ELR (cell line): Measurements from ENCODE around the gene CCL3.
"Not testable (repeated sequence)": the region's sequence is repeated elsewhere in the genome, so short reads cannot be mapped to it uniquely, and the experiment has no call there.

Experiments used
- DNase-seq: peaks from one replicate; pipeline ENCODE4 v3.0.0-alpha.2; 2015; ENCODE audit warnings: low read depth

Gene CCL3

DNA sequence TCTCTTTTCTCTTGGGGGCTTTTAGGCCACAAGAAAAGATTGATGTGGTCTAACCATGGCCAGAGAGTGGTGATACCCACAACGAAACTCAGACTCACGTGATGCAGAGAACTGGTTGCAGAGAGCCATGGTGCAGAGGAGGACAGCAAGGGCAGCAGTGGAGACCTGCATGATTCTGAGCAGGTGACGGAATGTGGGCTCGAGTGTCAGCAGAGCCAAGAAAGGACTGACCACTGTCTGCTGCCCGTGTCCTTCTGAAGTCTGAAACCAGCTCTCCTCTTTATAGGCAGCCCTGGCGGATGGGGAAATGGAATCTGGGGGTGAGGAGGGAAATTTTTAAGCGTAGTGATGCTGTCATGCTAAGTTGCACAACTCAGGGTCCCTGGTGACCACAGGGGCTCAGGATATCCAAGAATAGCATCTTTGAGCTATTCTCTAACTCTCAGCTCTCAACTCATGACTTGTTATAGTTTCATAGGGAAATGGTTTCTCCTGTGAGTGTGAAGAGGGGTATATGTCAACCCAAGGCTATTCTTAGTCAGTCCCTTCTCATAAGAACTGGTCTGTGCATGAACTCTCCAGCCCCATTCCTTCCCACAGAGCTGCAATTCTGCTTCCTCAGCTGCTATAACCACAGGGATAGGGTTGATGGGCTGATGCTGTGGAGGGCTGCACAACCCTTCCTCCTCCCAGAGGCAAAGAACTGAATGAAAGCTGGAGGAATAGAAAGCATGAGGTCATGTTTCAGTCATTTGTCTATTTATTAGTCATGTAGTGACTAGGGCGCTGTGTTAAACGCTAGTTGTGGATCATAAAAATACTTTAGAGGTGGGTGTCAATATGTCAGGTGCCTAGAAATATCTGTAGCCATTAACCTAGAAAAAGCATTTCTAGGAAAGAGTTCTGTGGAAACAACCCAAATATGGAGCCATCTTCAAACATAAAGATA is at the start of gene CCL3:
CCL3 (minus strand) TSS at position 256 of the 949 bp plus-strand sequence; CDS start at position 171, 85 bp downstream.
- DNase-seq = peak; percentile 31

DNA sequence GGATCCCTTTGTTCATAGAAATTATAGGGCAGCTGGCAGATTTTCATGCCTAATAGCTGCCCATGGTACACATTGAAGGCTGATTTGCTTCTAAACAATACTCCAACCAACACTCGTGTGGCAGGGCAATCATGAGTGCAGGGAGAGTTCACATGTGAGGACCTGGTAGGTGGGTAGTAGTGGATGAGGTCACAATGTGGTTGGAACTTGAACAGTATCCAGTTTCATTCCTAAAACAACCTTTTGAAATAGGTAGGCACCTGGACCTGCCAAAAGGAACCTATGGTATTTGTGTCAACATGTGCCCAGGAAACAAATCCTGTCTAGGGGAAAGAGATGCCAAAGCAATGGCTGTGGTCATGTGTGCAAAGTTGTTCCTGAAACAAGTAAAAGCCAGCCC is 46.5 kb upstream of the CCL3 start:
- no peak for DNase-seq

DNA sequence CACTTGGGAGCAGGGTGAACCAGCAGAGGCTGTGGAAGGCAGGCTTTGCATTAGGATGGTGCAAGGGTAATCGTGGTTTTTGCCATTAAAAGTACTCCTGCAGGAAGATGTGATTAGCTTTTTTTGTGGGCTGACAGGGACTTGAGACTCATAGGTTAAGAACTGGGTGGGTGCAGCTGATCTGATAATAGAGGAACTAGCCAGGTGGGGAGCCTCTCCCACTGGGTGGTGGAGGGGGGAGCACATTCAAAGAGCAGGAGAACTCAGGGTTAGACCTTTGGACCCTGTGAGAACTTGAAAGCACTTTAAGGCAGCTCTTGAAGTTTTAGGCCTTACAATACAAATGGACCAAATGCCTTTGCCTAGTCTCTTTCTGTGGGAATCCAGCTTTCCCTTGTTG is 46.1 kb upstream of the CCL3 start:
- no peak for DNase-seq

DNA sequence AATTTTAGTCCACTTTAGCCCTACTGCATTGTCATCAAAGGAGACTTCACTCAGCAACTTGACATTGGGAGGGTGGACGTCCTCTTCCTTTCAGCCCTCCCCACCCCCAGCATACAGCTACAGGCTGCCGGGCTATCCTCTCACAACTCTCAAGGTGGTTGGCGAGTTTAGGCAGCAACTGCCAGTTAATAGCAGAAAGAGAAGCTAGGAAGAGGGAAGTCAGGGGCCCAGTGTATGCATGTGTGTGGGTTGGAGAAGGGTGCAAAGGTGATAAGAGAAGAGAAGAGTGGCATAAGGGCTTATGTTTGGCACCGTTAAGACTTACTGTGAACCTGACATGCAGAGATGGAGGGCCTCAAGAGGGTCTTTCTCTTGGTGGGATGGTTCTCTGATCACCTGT is 45.5 kb upstream of the CCL3 start:
- no peak for DNase-seq

DNA sequence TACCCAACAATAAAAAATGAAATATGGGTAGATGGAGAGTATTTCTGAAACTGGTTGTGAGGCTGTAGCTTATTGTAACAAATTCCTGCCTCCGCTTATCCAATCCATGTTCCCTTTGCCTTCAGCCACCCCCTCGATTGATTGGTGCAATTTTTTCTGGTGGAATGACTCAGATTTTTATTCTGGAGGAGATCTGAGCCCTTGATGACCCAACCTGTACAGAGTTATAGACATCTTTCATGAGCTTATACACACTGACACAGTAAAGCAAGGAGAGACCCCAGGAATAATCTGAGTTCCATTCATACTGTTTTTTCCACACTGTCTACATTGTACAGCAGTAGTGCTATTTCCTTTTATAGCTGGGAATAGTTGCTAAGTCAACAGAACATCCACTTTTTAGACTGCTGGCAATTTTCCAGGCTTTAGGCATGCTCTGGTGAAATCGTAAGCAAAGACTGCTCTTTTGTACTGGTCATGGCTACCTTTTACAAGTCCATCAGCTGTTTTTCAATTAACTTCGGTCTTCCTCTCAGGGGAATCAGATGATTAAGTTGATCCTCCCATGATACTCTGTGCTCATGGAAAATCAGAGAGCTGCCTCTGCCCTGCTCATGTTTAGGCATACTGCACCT is 43.8 kb upstream of the CCL3 start:
- DNase-seq = no peak

DNA sequence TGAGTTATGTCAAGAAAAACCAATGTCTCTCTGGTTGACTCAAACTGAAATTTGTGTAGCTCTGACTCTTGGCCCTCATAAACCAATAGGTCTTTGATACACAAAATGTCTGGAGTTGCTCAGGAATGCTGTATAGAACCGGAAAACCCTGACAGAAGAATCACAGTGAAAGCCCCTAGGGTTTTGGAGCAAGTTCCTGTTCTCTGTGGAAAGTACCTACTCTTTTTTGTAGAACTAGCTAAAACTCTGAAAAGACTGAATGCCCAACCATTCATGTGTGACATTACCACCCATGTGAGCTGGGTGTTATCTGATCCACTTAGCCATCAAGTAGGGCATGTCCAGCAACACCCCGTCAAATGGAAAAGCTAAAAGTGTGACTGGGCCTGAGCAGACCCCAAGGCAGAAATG is 42.5 kb upstream of the CCL3 start:
- DNase-seq = no peak

DNA sequence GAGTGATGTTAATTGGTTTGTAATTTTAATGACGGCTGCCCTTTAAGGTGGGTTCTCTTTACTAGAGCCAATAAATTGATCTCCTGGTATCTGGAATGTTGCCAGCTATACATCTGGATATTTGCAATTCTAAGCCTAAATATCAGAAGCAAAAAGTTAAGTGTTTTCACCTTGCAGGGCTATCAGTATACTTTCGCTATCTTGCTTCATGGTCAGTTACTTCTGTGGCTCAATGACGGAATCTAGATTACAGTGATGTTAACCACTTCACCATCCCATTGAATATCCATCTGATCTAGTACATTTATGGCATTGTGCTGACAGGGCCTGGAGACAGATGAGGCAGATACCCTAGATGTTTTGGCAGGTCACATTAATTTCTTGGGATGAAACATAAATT is 42.0 kb upstream of the CCL3 start:
- no peak for DNase-seq

DNA sequence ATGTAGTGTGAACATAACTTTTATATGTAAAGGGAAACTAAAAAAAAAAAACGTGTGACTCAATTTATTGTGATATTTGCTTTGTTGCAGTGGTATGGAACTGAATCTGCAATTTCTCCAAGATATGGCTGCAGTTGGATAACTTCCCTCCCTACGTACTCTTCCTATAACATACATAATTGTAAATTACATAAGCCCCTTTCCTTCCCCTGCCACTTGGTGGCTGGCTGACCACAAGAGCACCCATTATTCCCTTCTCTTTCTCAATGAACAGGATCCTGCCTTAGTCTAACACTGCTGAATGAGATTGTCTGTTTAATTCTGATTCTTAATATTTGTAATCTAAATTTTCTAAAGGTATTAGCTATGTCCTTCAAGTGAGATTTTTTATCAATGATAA is 41.5 kb upstream of the CCL3 start:
- DNase-seq = peak; percentile 9

DNA sequence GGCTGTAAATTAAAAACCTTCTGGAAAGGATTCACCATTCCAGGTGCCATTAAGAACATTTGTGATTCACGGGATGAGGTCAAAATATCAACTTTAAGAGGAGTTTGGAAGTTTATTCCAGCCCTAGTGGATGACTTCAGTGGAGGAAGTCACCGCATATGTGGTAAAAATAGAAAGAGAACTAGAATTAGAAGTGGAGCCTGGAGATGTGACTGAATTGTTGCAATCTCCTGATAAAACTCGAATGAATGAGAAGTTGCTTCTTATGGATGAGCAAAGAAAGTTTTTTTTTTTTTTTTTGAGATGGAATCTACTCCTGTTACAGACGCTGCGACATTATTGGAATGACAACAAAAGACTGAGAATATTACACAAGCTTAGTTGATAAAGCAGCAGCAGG is 40.4 kb upstream of the CCL3 start:
- DNase-seq = no peak

DNA sequence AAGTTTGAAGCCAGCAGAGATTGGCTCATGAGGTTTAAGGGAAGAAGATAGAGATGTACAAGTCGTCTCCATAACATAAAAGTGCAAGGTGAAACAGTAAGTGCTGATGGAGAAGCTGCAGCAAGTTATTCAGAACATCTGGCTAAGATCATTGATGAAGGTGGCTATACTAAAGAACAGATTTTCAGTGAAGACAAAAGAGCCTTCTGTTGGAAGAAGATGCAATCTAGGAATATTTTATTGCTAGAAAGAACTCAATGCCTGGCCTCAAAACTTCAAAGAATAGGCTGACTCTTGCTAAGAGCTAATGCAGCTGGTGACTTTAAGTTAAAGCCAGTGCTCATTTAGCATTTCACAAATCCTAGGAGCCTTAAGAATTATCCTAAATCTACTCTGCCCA is 39.7 kb upstream of the CCL3 start:
- DNase-seq = no peak

DNA sequence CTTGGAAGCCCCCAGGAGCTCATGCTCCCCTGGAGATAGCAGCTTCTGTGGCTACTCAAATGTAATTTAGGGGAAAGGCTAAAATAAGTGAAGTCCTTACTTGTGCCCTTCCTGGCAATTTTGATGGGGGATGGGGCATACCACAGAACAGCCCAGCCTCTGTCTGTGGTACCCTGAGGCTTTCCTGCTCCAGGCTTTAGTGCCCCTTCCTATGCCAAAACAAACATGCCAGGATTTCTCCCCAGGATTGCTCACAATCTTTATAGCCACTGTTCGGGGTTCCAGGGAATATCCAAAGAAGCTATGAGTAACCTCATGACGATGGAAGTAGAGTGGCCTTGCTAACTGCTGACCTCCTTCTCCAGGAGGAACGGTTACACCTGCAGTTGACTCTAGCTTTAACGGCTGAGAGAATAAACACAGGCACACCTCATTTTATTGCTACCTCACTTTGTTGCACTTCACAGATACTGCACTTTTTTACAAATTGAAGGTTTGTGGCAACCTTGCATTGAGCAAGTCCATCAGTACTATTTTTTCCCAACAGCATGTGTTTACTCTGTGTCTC is 38.6 kb upstream of the CCL3 start:
- DNase-seq = no peak

DNA sequence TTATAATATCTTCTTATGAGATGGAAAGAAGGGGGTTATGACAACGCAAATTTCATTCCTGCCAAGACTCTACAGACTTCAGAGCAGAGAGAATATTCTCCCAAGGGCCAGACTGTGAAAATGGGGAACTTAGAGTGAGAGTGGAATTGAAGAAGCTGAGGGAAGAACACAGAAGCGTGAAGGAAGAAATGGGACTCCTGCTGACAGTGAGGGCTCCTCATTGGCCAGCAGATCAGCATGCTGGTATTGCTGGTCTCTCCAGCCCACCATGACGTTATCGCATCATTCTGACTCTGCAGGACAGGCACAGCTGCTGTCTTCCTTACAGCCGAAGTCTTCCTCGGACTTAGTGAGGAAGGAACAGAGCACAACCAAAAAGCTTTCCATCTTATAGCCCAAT is 38.0 kb upstream of the CCL3 start:
- DNase-seq = no peak

DNA sequence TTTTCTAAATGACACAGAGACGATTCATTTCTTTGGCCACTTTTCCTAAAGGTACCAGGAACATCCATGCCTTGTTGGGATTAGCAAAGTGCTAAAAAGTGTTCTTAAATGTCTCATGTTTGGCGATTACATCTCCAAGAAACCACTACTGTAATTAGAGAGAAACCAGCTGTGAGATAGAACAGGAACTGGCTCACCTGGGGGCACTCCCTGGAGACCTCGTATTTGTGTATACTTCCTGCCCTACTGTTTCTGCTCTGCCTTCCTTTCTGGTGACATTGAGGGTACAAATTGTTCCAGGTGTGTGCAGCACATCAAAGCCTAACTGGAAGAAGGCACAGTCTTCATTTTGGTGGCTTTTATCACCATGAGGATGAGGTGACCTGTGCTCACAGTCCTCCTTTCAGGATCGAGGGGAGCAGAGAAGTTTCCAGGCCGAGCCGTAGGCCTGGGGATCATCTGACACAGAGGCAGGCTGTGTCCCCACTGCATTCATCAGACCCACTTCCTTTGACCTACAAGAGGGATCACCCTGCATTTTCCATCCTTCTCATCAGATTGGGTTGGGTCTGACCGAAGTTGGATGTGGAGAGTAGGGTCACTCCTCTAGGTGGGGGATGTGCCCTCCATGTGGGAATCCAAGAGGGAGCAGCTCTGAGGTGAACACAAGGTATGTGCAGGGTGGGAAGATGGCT is 37.4 kb upstream of the CCL3 start:
- no peak for DNase-seq

DNA sequence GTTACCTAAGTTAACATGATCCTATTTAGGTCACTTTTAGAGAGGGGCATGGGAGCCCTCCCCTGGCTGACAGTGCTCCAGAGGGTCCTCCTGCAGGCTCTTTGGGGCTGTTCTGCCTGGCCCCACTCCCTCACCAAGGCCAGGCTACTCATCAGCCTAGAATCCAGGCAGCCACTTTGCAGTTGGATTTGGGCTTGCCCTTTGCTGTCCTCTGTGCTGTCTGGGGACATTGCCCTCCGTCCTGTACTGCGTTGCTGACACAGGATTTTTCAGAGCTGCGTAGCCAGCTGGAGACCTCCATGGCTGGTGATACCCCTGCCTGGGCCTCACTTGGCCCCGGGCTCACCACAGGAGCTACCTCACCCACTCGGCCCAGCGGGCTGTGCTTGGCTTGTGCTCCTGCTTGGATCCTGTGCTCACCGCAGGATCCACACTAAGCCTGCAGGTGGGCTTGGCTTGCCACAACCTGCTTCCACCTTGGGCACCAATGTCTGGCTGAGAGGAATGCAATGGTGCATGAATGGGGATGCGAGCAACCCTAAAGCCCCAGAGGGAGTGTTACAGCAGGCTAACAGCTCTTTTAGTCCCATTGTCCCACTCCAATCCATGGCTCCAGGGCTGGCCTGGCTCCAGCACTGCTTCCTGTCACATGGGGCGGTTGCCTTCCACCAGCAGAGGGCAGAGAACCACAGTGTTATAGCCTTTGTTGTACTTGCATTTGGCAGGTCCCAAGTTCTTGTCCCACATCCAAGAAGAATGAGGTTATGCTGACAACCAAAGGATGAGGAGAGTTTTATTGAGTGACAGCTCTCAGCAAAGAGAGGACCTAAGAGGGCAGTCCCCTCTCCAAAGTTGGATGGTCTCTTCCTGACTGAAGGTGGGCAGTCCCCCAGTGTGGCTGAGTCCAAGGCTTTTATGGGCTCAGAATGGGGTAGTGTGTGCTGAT is 35.2 kb upstream of the CCL3 start:
- no peak for DNase-seq

DNA sequence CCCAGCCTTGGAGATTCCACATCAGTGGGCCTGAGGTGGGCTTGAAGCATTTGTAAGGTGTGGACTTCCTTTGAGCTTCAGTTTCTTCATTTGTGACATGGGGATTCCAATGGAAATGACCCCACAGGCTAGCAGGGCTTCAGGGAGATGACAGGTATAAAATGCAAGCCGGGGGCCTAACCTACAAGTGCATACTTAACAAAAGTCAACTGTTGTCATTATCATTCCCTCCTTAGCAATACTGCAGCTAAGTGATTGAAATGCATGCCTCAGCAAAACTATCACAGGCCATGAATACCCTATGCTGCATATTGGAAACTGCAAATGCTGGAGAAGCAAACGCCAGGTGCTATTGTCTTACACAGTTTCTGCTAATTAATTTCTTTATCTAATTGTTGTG is 33.5 kb upstream of the CCL3 start:
- no peak for DNase-seq

DNA sequence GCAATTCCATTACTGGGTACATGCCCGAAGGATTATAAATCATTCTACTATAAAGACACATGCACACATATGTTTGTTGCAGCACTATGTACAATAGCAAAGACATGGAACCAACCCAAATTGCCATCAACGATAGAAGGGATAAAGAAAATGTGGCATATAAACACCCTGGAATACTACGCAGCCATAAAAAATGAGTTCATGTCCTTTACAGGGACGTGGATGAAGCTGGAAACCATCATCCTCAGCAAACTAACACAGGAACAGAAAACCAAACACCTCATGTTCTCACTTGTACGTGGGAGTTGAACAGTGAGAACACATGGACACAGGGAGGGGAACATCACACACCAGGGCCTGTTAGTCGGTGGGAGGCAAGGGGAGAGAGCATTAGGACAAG is 31.2 kb upstream of the CCL3 start:
- DNase-seq = not testable (repeated sequence)

DNA sequence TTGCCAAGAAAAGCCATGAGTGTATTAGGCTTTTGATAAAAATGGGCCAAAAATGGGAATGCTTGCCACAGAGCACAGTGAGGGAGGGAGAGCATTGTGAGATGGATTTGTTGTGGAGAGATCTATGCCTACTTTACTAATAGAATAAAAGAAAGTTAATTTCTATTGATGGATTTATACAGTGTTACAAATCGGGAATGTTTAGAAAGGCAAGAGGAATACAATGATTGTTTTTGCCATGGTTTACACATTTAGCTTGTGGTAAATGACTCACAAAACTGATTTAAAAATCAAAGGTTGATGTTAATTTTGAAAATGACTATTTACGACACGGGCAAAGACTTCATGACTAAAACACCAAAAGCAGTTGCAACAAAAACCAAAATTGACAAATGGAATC is 30.3 kb upstream of the CCL3 start:
- DNase-seq = no peak

DNA sequence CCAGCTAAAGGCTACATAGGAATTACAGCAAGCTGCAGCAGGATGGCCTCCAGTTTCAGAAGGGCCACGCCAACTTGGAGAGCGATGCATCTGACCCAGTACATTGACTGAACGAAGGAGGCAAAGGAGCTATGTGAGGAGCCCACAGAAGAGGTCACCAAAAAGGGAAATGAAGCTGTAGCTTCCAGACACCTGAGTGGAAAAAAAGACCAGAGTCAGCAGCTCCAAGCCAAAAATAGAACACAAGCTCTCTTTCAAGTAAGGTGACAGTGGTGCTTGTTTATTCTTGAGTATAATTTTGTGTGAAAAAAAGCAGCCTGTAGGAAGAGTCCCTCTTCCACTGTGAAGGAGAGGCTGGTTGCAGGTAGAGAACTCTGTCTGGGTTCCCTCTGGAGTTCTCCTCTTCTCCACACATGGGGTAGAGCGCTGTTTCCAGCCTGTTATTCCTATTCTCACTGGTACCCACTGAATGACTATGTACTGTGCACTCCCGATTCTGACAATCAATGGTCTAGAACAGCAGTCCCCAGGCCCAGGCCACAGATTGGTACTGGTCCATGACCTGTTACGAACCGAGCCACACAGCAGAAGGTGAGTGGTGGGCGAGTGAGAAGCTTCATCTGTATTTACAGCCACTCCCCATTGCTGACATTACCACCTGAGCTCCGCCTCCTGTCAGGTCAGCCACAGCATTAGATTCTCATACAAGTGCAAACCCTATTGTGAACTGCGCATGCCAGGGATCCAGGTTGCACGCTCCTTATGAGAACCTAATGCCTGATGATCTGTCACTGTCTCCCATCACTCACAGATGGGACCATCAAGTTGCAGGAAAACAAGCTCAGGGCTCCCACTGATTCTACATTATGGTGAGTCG is 28.8 kb upstream of the CCL3 start:
- no peak for DNase-seq

DNA sequence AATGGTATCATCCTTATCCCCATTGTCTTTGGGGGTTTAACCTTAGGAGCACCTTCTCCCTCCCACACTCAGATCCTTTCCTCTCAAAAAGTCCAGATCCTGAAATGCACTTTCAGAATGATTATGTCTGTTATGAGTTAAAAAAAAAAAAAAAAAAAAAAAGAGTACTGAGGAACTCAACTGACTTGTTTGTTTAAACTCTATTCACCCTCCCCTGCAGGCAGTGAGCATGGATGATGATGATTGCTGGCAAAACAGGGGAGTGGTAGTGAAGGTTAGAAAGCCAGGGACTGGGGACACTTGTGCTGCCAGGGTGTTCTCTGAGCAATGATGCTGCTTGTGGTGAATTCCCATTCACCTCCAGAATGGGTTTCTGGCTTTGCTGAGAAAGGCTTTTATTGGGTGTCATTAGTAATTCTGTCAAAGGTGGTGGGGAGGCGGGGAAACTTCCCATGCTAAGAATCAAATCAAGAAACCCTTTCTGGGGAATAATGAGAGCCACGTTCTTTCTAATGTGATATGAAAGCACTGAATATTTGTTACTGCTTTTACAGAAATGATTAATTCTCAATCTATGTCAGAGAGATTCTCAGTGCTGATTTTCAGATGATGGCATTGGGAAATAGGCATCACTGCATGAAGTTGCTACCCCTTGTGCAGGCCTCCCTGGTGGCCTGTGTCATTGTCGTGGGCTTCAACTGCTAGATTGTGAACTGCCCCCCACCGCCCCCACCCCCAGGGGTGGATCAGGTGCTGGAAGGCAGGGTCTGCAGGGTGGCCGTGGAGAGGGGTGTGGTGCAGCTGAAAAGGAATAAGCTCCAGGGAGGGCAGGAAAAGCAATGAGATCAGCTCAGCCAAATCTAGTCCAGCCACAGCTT is 27.8 kb upstream of the CCL3 start:
- DNase-seq = no peak

DNA sequence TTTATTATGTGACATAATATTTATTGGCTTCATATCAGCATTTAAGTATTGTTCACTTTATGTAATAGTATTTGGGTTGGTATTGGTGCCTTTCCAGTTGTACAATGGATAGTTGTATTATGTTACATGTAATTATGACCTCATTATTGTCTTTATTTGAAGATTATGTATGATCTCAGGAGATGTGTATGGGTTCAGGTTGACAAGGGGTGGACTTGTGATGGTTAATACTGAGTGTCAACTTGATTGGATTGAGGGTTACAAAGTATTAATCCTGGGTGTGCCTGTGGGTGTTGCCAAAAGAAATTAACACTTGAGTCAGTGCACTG is 25.7 kb upstream of the CCL3 start:
- not testable (repeated sequence) for DNase-seq
